Measurements from ENCODE around the gene GHR.

GRCh38 chr5:42666869-42667268 is 243.6 kb downstream of the GHR start:
- TF ChIP-seq EZH2 (IDR thresholded peaks at IDR 0.05; ENCODE audit: borderline replicate concordance, insufficient read depth, low read length, poor library complexity, severe bottlenecking): no peak
- TF ChIP-seq CTCF (IDR thresholded peaks at IDR 0.05; ENCODE audit: poor library complexity, severe bottlenecking): no peak
- TF ChIP-seq EP300 (conservative IDR thresholded peaks at IDR 0.05; ENCODE audit: poor library complexity, severe bottlenecking): no peak

Data from neural cell (in vitro differentiated cells).